Measurements from ENCODE around the gene EHD3. TPM values are rescaled to one million over a fixed set of nuclear protein-coding genes. Genes with fewer than 3 reads are reported as not detected.

EHD3 gene
- total and polyA plus RNA-seq, 10 of the 15 experiments (the other 5 are each of a cell fraction or from before 2014, with no cell fraction given) = 1.1 to 10.9 (median 8.2) TPM

GRCh38 chr2:31219131-31219969 lies 14.6 kb upstream of the EHD3 start (continued):
- TF ChIP-seq BCL3 (IDR thresholded peaks at IDR 0.05; ENCODE audit: borderline replicate concordance, insufficient read depth, low read depth, low read length, poor library complexity, severe bottlenecking) = peak; percentile 26
- no peak for TF ChIP-seq MAX (IDR thresholded peaks at IDR 0.05; ENCODE audit: low read depth, low read length)
- no peak for TF ChIP-seq SRF (IDR thresholded peaks at IDR 0.05; ENCODE audit: low read depth in 2 of 2, low read length in 2 of 2)
- no peak for TF ChIP-seq CBX3 (IDR thresholded peaks at IDR 0.05; ENCODE audit: borderline replicate concordance, low read depth)

GRCh38 chr2:31221544-31221943 lies 12.4 kb upstream of the EHD3 start:
- Histone ChIP-seq H3K79me2 (ENCODE audit: control insufficient read depth, insufficient read depth, low read length) (no peaks in the 10 kb centered on the region), H3K4me3 (no peak overlapping the region), H4K20me1 (ENCODE audit: control insufficient read depth, insufficient read depth) (no peaks in the 10 kb centered on the region), H3K27me3 (replicated peaks in 1 of 2; ENCODE audit: control insufficient read depth in 2 of 2, insufficient read depth in 2 of 2, low read length in 1 of 2) (no peaks in the 10 kb centered on the region), H3K9ac (ENCODE audit: control insufficient read depth, insufficient read depth, low read length) (no peak overlapping the region), H3K4me1 (ENCODE audit: control insufficient read depth, insufficient read depth, low read length) (peaks cover 42% of the 10 kb centered on the region), H3K9me3 (replicated peaks; ENCODE audit: control insufficient read depth, insufficient read depth, low read length) (no peaks in the 10 kb centered on the region), H2AFZ (ENCODE audit: control insufficient read depth, low read depth, low read length) (no peak overlapping the region), H3K4me2 (ENCODE audit: control insufficient read depth, insufficient read depth) (no peak overlapping the region), H3K27ac (ENCODE audit: control insufficient read depth, insufficient read depth) (no peak overlapping the region), H3K36me3 (ENCODE audit: control insufficient read depth in 2 of 2, insufficient read depth in 2 of 2, low read length in 1 of 2) (no peaks in the 10 kb centered on the region)
- in situ Hi-C loops (cut with MboI) = no loop called here
- intact Hi-C loops (cut with micrococcal nuclease; ENCODE audit: unreplicated experiment) = no loop called here
- ChIA-PET SMC1A (ENCODE audit: uncharacterized antibody, unreplicated experiment) (interaction anchor here (1.1 kb wide), 1 partner anchor 14 kb away, joined by 3 read pairs; no protein-coding TSS in a partner anchor), POLR2A (no interaction called here), RAD21 (ENCODE audit: unreplicated experiment) (interaction anchor here (0.9 to 1.6 kb wide), 3 partner anchors 13 to 52 kb away, joined by 3 to 9 read pairs (median 3); no protein-coding TSS in a partner anchor), CTCF (interaction anchor here (0.9 to 2.2 kb wide), 5 partner anchors 9 to 112 kb away, joined by 3 to 7 read pairs (median 4); partner anchors contain the start of gene EHD3)
- BruUV-seq (replicated peaks) = no TSS peak
- WGBS (ENCODE audit: insufficient coverage, insufficient replicate concordance, low lambda C conversion rate, missing lambda C conversion rate) = 11% methylated on average over 6 of the region's 6 CpGs
- FAIRE-seq (no peak), DNase-seq (ENCODE audit: low read depth, low spot score) (no peak), ATAC-seq (no peak)
- TF ChIP-seq MEF2A (IDR thresholded peaks at IDR 0.05; ENCODE audit: insufficient read depth, low read depth, low read length) (no peak), GABPA (IDR thresholded peaks at IDR 0.05; ENCODE audit: low read depth) (no peak), CHD4 (IDR thresholded peaks at IDR 0.05) (no peak), MYC (IDR thresholded peaks at IDR 0.05; ENCODE audit: insufficient read depth, insufficient read length, insufficient replicate concordance, low read length, severe bottlenecking) (no peak), CHD2 (IDR thresholded peaks at IDR 0.05; ENCODE audit: borderline replicate concordance, low read depth, low read length) (no peak), NFYA (IDR thresholded peaks at IDR 0.05; ENCODE audit: borderline replicate concordance, low read depth, low read length) (no peak), NFIC (IDR thresholded peaks at IDR 0.05; ENCODE audit: low read depth, low read length) (no peak), PAX8 (IDR thresholded peaks at IDR 0.05) (no peak), SP1 (IDR thresholded peaks at IDR 0.05; ENCODE audit: low read depth, low read length) (no peak), CEBPB (IDR thresholded peaks at IDR 0.05; ENCODE audit: borderline replicate concordance in 1 of 2, low read depth in 2 of 2, low read length in 2 of 2) (no peak), MEF2B (IDR thresholded peaks at IDR 0.05; ENCODE audit: partially characterized antibody, poor library complexity, severe bottlenecking) (no peak), NFYB (IDR thresholded peaks at IDR 0.05; ENCODE audit: insufficient read depth, low read depth, low read length) (no peak), TAF1 (IDR thresholded peaks at IDR 0.05; ENCODE audit: borderline replicate concordance, low read depth, low read length) (no peak), YBX1 (IDR thresholded peaks at IDR 0.05) (no peak), HCFC1 (IDR thresholded peaks at IDR 0.05; ENCODE audit: low read length) (no peak), EGR1 (IDR thresholded peaks at IDR 0.05; ENCODE audit: borderline replicate concordance in 1 of 2, low read depth in 2 of 2, low read length in 2 of 2) (no peak)
